Measurements from ENCODE around the gene MAP3K20.
"Not testable (repeated sequence)": the region's sequence is repeated elsewhere in the genome, so short reads cannot be mapped to it uniquely, and the experiment has no call there.

Gene MAP3K20

DNA sequence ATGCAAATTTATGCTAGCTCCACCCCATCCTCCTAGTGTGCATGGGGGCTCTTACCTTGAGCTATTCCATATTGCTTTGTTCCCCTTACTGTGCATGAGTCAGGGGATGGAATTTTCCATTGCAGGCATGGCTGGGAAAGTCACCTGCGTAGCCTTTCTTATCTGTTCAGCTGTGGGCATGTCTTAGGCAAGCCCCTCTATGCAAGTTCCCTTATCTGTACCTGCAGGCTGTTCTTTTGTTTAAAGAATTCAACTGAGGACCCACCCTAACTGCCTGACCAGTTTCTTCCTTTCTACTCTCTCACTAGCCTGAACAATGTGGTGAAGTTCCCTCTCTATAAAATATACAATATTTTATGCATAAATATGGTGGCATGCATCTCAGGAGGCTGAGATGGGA, 224.8 kb downstream of the MAP3K20 start:
- H3K9me3 Mint-ChIP-seq = peaks cover 32% of the 10 kb centered on the region
- H3K4me1 Mint-ChIP-seq (ENCODE audit: low read depth) = no peaks in the 10 kb centered on the region
- no peak overlapping the region for H3K27ac Mint-ChIP-seq
- no peak overlapping the region for H3K4me3 Mint-ChIP-seq
- peaks cover 13% of the 10 kb centered on the region for H3K27me3 Mint-ChIP-seq
- H3K36me3 Mint-ChIP-seq (ENCODE audit: low read depth) = peaks cover 7% of the 10 kb centered on the region

GRCh38 chr2:173301549-173301948, 225.9 kb downstream of the MAP3K20 start:
- H3K4me1 Mint-ChIP-seq (ENCODE audit: low read depth); H3K27ac Mint-ChIP-seq; H3K4me3 Mint-ChIP-seq; H3K36me3 Mint-ChIP-seq (ENCODE audit: low read depth): not testable (repeated sequence)
- Mint-ChIP-seq H3K9me3 (peaks cover 32% of the 10 kb centered on the region), H3K27me3 (peaks cover 13% of the 10 kb centered on the region)

DNA sequence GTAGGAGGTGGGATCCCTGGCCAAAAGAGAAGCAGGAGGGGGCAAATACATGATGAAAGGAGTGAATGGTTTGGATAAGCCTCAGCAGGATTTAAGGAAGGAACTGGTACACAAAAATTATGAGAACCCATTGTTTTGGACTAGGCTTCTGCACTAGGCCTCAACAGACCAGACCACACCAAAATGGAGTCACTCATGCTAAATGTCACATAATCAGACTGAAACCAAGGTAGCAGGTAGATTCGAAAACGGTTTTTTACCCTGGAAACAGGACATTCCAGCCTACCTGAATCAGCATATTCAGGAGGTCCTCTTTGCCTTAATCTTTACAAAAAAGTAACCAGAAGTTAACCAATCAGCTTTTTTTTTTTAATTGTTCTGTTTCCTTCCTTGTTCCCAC, 229.7 kb downstream of the MAP3K20 start:
- Mint-ChIP-seq H3K36me3 (ENCODE audit: low read depth) (no peaks in the 10 kb centered on the region), H3K27ac (no peak overlapping the region), H3K4me3 (no peak overlapping the region), H3K4me1 (ENCODE audit: low read depth) (no peaks in the 10 kb centered on the region), H3K9me3 (peaks cover 6% of the 10 kb centered on the region), H3K27me3 (peaks cover 3% of the 10 kb centered on the region)

GRCh38 chr2:173307293-173307692, 231.6 kb downstream of the MAP3K20 start:
- no peak overlapping the region for H3K4me3 Mint-ChIP-seq
- peaks cover 2% of the 10 kb centered on the region for H3K9me3 Mint-ChIP-seq
- no peaks in the 10 kb centered on the region for H3K4me1 Mint-ChIP-seq (ENCODE audit: low read depth)
- no peaks in the 10 kb centered on the region for H3K36me3 Mint-ChIP-seq (ENCODE audit: low read depth)
- no peak overlapping the region for H3K27ac Mint-ChIP-seq
- no peaks in the 10 kb centered on the region for H3K27me3 Mint-ChIP-seq

GRCh38 chr2:173309370-173309769, 233.7 kb downstream of the MAP3K20 start:
- H3K27me3 Mint-ChIP-seq; H3K4me1 Mint-ChIP-seq (ENCODE audit: low read depth); H3K27ac Mint-ChIP-seq; H3K9me3 Mint-ChIP-seq; H3K4me3 Mint-ChIP-seq; H3K36me3 Mint-ChIP-seq (ENCODE audit: low read depth): not testable (repeated sequence)

DNA sequence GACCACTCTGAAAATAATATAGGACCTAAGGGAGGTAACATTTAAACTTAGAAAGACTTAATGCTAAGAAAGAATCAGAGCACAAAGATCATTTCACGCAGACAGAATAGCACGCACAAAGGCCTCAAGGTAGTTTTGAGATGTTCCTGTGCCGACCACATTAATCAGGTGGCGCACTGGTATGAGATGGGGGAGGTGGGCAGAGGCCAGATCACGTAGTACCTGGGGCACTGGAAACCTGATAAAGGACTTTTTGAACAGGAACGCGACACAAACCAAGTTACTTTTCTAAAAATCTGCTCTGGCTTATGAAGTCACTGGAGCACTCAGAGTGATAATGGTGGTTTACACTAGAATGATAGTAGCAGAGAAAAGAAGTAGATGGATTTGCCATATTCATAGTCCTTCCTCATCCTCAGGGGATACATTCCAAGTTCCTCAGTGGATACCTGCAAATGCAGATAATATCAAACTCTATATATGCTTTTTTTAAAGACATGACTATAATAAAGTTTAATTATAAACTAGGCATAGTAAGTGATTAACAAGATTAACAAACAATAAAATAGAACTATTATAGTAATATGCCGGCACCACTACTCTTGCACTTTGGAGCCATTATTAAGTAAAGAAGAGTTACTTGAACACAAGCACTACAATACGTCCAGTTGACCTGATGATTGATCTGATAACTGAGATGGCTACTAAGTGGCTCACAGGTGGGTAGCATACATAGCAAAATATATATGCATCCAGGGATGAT, 236.4 kb downstream of the MAP3K20 start:
- H3K27ac Mint-ChIP-seq = no peak overlapping the region
- H3K4me1 Mint-ChIP-seq (ENCODE audit: low read depth) = no peaks in the 10 kb centered on the region
- peaks cover 4% of the 10 kb centered on the region for H3K27me3 Mint-ChIP-seq
- no peaks in the 10 kb centered on the region for H3K9me3 Mint-ChIP-seq
- H3K4me3 Mint-ChIP-seq = no peak overlapping the region
- H3K36me3 Mint-ChIP-seq (ENCODE audit: low read depth) = no peaks in the 10 kb centered on the region

Measured in stimulated activated naive CD8-positive, alpha-beta T cell treated with anti-CD3 and anti-CD28 coated beads, Interleukin-15, Interleukin-2, amounts not matched to agents 100 ng/mL and 50 ng/mL, for 24 hours (primary cell).